ENCODE data around the gene SUPV3L1. TPM values are rescaled to one million over a fixed set of nuclear protein-coding genes. Genes with fewer than 3 reads are reported as not detected.

The SUPV3L1 gene
- polyA plus RNA-seq, 1 donor (not counting 4 experiments of a cell fraction or from before 2014, with no cell fraction given) = 34.1 TPM

DNA sequence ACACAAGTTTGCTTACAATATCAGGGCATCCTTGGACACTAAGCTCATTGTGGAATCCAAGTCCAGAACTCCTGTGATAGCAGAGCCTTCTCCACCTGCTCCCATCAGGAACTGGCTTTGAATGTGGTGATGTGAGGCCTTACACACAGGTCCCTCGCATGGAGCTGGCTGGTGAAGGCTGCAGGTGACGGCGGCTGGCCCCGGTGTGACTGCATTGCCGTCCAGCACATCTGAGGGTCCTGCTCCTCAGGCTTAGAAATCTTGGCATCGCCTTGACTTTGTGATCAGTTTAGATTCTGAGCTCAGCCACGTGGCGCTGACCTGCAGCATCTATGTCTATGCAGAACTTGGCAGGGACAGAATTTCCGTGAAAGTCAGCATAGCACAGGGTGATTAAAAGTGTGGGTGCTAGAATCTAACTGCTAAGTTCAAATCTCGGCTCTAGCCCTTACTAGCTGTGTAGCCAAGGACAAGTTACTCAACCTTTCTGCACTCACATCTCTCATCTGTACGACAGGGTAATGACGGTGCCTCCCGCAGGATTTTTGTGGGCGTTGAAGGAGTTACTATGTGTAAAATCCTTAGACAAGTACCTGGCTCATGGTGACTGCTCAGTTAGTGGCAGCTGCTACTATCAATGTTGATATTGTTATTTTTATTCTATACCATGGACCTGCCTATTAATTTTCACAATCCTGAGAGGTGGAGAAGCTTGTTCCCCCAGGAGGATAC is 66.7 kb downstream of the SUPV3L1 start:
- no peaks in the 10 kb centered on the region for H3K36me3 ChIP-seq (ENCODE audit: control insufficient read depth in 2 of 2, extremely low read depth in 1 of 2, insufficient read depth in 2 of 2, low read length in 2 of 2)
- no peak overlapping the region for H3K9ac ChIP-seq (ENCODE audit: control insufficient read depth, extremely low read depth, insufficient read depth, low read length)
- dilution Hi-C loops (cut with MboI; ENCODE audit: extremely low pct_ligation_motif_present, low sequenced_read_pairs) = no loop called here
- no peaks in the 10 kb centered on the region for H3K27me3 ChIP-seq (ENCODE audit: control insufficient read depth, extremely low read depth, insufficient read depth, low read length)
- no peaks in the 10 kb centered on the region for H3K79me2 ChIP-seq (ENCODE audit: control insufficient read depth, insufficient read depth, low read length)
- H3K27ac ChIP-seq (ENCODE audit: control insufficient read depth, insufficient read depth, low read length) = no peak overlapping the region
- DNase-seq (ENCODE audit: low read depth, low spot score) (no peak), FAIRE-seq (no peak)
- H3K4me3 ChIP-seq (ENCODE audit: control insufficient read depth in 2 of 3, extremely low read depth in 1 of 3, insufficient read depth in 2 of 3, low read depth in 1 of 3, low read length in 3 of 3) = no peak overlapping the region
- no peaks in the 10 kb centered on the region for H3K9me1 ChIP-seq (ENCODE audit: control insufficient read depth, extremely low read depth, insufficient read depth, low read length)
- no peak overlapping the region for H2AFZ ChIP-seq (ENCODE audit: control insufficient read depth, low read length)
- H3K4me2 ChIP-seq (ENCODE audit: control insufficient read depth, extremely low read depth, insufficient read depth, low read depth, low read length) = no peak overlapping the region
- TF ChIP-seq EZH2 (IDR thresholded peaks at IDR 0.05; ENCODE audit: low read length) = no peak
- TF ChIP-seq, protein P1, sequence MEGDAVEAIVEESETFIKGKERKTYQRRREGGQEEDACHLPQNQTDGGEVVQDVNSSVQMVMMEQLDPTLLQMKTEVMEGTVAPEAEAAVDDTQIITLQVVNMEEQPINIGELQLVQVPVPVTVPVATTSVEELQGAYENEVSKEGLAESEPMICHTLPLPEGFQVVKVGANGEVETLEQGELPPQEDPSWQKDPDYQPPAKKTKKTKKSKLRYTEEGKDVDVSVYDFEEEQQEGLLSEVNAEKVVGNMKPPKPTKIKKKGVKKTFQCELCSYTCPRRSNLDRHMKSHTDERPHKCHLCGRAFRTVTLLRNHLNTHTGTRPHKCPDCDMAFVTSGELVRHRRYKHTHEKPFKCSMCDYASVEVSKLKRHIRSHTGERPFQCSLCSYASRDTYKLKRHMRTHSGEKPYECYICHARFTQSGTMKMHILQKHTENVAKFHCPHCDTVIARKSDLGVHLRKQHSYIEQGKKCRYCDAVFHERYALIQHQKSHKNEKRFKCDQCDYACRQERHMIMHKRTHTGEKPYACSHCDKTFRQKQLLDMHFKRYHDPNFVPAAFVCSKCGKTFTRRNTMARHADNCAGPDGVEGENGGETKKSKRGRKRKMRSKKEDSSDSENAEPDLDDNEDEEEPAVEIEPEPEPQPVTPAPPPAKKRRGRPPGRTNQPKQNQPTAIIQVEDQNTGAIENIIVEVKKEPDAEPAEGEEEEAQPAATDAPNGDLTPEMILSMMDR (optimal IDR thresholded peaks at IDR 0.05 in 1 of 3, IDR thresholded peaks at IDR 0.05 in 1 of 3, conservative IDR thresholded peaks at IDR 0.05 in 1 of 3; ENCODE audit: extremely low read depth in 1 of 3, insufficient read depth in 2 of 3, low read length in 3 of 3) = no peak
- H3K4me1 ChIP-seq (ENCODE audit: control insufficient read depth, extremely low read depth, insufficient read depth, low read length) = peaks cover 2% of the 10 kb centered on the region
- no peaks in the 10 kb centered on the region for H4K20me1 ChIP-seq (ENCODE audit: control insufficient read depth, extremely low read depth, insufficient read depth, low read length)
- no peaks in the 10 kb centered on the region for H3K9me3 ChIP-seq (ENCODE audit: control insufficient read depth, low read depth, low read length)

DNA sequence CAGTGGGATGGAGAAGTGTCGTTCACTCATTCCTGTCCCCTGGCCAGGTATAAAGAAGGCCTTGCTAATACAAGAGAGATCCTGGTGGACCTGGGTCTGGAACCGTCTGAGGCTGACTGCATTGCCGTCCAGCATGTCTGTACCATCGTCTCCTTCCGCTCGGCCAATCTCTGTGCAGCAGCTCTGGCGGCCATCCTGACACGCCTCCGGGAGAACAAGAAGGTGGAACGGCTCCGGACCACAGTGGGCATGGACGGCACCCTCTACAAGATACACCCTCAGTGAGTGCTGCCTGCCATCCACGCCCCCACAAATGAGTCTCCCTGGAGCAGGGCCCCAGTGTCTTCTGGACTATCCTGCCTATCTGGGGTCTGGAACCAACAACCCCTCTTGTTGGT is 67.3 kb downstream of the SUPV3L1 start:
- no peak for FAIRE-seq

More for the DNA sequence above, 67.3 kb downstream of the SUPV3L1 start:
- H3K9me1 ChIP-seq (ENCODE audit: control insufficient read depth, extremely low read depth, insufficient read depth, low read length) = no peaks in the 10 kb centered on the region
- no peak overlapping the region for H2AFZ ChIP-seq (ENCODE audit: control insufficient read depth, low read length)
- H3K27me3 ChIP-seq (ENCODE audit: control insufficient read depth, extremely low read depth, insufficient read depth, low read length) = no peaks in the 10 kb centered on the region
- no peaks in the 10 kb centered on the region for H3K9me3 ChIP-seq (ENCODE audit: control insufficient read depth, low read depth, low read length)
- H4K20me1 ChIP-seq (ENCODE audit: control insufficient read depth, extremely low read depth, insufficient read depth, low read length) = no peaks in the 10 kb centered on the region
- H3K9ac ChIP-seq (ENCODE audit: control insufficient read depth, extremely low read depth, insufficient read depth, low read length) = no peak overlapping the region
- H3K4me2 ChIP-seq (ENCODE audit: control insufficient read depth, extremely low read depth, insufficient read depth, low read depth, low read length) = no peak overlapping the region
- TF ChIP-seq, protein P1 (optimal IDR thresholded peaks at IDR 0.05 in 1 of 3, IDR thresholded peaks at IDR 0.05 in 1 of 3, conservative IDR thresholded peaks at IDR 0.05 in 1 of 3; ENCODE audit: extremely low read depth in 1 of 3, insufficient read depth in 2 of 3, low read length in 3 of 3) = no peak
- no peak for TF ChIP-seq EZH2 (IDR thresholded peaks at IDR 0.05; ENCODE audit: low read length)
- DNase-seq (ENCODE audit: low read depth, low spot score) = no peak
- H3K4me3 ChIP-seq (ENCODE audit: control insufficient read depth in 2 of 3, extremely low read depth in 1 of 3, insufficient read depth in 2 of 3, low read depth in 1 of 3, low read length in 3 of 3) = no peak overlapping the region
- dilution Hi-C loops (cut with MboI; ENCODE audit: extremely low pct_ligation_motif_present, low sequenced_read_pairs) = no loop called here
- H3K79me2 ChIP-seq (ENCODE audit: control insufficient read depth, insufficient read depth, low read length) = no peaks in the 10 kb centered on the region
- no peaks in the 10 kb centered on the region for H3K36me3 ChIP-seq (ENCODE audit: control insufficient read depth in 2 of 2, extremely low read depth in 1 of 2, insufficient read depth in 2 of 2, low read length in 2 of 2)
- no peaks in the 10 kb centered on the region for H3K4me1 ChIP-seq (ENCODE audit: control insufficient read depth, extremely low read depth, insufficient read depth, low read length)
- H3K27ac ChIP-seq (ENCODE audit: control insufficient read depth, insufficient read depth, low read length) = no peak overlapping the region

Data from keratinocyte (primary cell).